Hematopoietic multipotent progenitor cell (in vitro differentiated cells): ENCODE results near the gene LPAR1. TPM values are rescaled to one million over a fixed set of nuclear protein-coding genes. Genes with fewer than 3 reads are reported as not detected.

Source experiments
- DNase-seq, 3 donors: peaks; one replicate each; pipeline ENCODE4 v3.0.0-alpha.2; 2011 to 2015; ENCODE audit warnings: low read depth in 2 of 3, low spot score in 2 of 3
- total RNA-seq: library from RNA; depleted of rRNA; stranded (reverse); fragments of >200 nt; gene quantifications from one replicate; pipeline ENCODE4 v1.2.3, GENCODE V29; 2012

LPAR1 gene
- total RNA-seq, 1 donor, result 0.27 TPM

- no peak for DNase-seq
Measured at GRCh38 chr9:111005746-111006470, 32.4 kb downstream of the LPAR1 start.

- no peak for DNase-seq
Measured at GRCh38 chr9:111004936-111005335, 33.3 kb downstream of the LPAR1 start.

- no peak for DNase-seq
Measured at GRCh38 chr9:111003182-111003581, 35.1 kb downstream of the LPAR1 start.

GRCh38 chr9:111001526-111001925 is 36.7 kb downstream of the LPAR1 start:
- DNase-seq, result peak in 1 of 3 donors; percentile 55

- DNase-seq, result no peak
Measured at GRCh38 chr9:111000202-111000601, 38.1 kb downstream of the LPAR1 start.

- no peak for DNase-seq
Measured at GRCh38 chr9:110999379-110999778, 38.9 kb downstream of the LPAR1 start.

GRCh38 chr9:110997847-110998246 is 40.4 kb downstream of the LPAR1 start:
- no peak for DNase-seq

- no peak for DNase-seq
Measured at GRCh38 chr9:110996436-110997220, 41.6 kb downstream of the LPAR1 start.

- DNase-seq, result peak in 1 of 3 donors; percentile 42
Measured at GRCh38 chr9:110995420-110996340, 42.6 kb downstream of the LPAR1 start.

- DNase-seq, result peak in 2 of 3 donors; percentile 46 to 89
Measured at GRCh38 chr9:110994771-110995241, 43.5 kb downstream of the LPAR1 start.

GRCh38 chr9:110990481-110990880 is 47.8 kb downstream of the LPAR1 start:
- DNase-seq, result no peak

GRCh38 chr9:110986529-110986928 is 51.7 kb downstream of the LPAR1 start:
- no peak for DNase-seq

GRCh38 chr9:110984890-110985437 is 53.3 kb downstream of the LPAR1 start:
- no peak for DNase-seq

GRCh38 chr9:110980261-110980660 is 58.0 kb downstream of the LPAR1 start:
- no peak for DNase-seq

GRCh38 chr9:110979636-110980035 is 58.6 kb downstream of the LPAR1 start:
- no peak for DNase-seq

- no peak for DNase-seq
Measured at GRCh38 chr9:110978516-110978915, 59.8 kb downstream of the LPAR1 start.

GRCh38 chr9:110977259-110977709 is 61.0 kb downstream of the LPAR1 start:
- DNase-seq, result no peak

- DNase-seq, result no peak
Measured at GRCh38 chr9:110975969-110976368, 62.3 kb downstream of the LPAR1 start.

- DNase-seq, result no peak
Measured at GRCh38 chr9:110975278-110975677, 63.0 kb downstream of the LPAR1 start.

- no peak for DNase-seq
Measured at GRCh38 chr9:110971705-110972104, 66.6 kb downstream of the LPAR1 start.
